Nucleus accumbens (tissue), 56 donors: Measurements from ENCODE around the gene PI4K2B.
A peak's percentile ranks its signal among the peaks of the same experiment; 100 is the strongest.
"Not testable (repeated sequence)": the region's sequence is repeated elsewhere in the genome, so short reads cannot be mapped to it uniquely, and the experiment has no call there.

Source experiments
- DNase-seq, 56 donors: peaks; one replicate each; lab custom pipeline; 2025; lab: John Stamatoyannopoulos, UW

The PI4K2B gene

GRCh38 chr4:25233737-25234389, at the start of gene PI4K2B:
TSS of gene PI4K2B (plus strand) at chr4:25234033. CDS start at chr4:25234164, 131 bp downstream.
- DNase-seq, result peak in 55 of 56 donors; percentile 5 to 89 (median 60)

GRCh38 chr4:25184056-25184455, 49.8 kb upstream of the PI4K2B start:
- DNase-seq, result no peak

- no peak for DNase-seq
Measured at GRCh38 chr4:25190407-25190806, 43.4 kb upstream of the PI4K2B start.

GRCh38 chr4:25198713-25199112, 35.1 kb upstream of the PI4K2B start:
- DNase-seq, result no peak

- no peak for DNase-seq
Measured at GRCh38 chr4:25207997-25208396, 25.8 kb upstream of the PI4K2B start.

GRCh38 chr4:25209702-25210101, 24.1 kb upstream of the PI4K2B start:
- DNase-seq, result no peak

GRCh38 chr4:25211721-25212120, 22.1 kb upstream of the PI4K2B start:
- DNase-seq, result peak in 2 of 56 donors; percentile 1

- DNase-seq, result no peak
Measured at GRCh38 chr4:25212822-25213221, 21.0 kb upstream of the PI4K2B start.

GRCh38 chr4:25213347-25213979, 20.4 kb upstream of the PI4K2B start:
- DNase-seq, result no peak

GRCh38 chr4:25214750-25215149, 19.1 kb upstream of the PI4K2B start:
- not testable (repeated sequence) for DNase-seq

- DNase-seq, result no peak
Measured at GRCh38 chr4:25215511-25215910, 18.3 kb upstream of the PI4K2B start.

GRCh38 chr4:25221377-25221776, 12.5 kb upstream of the PI4K2B start:
- no peak for DNase-seq

GRCh38 chr4:25223802-25224375, 9.9 kb upstream of the PI4K2B start:
- DNase-seq, result no peak

- no peak for DNase-seq
Measured at GRCh38 chr4:25229804-25230203, 4.0 kb upstream of the PI4K2B start.

GRCh38 chr4:25233194-25233593, 639 bp upstream of the PI4K2B start:
- DNase-seq, result no peak

GRCh38 chr4:25234390-25235370, 847 bp downstream of the PI4K2B start:
- DNase-seq, result peak in 39 of 56 donors; percentile 6 to 69 (median 32)

GRCh38 chr4:25235401-25235800, 1.6 kb downstream of the PI4K2B start:
- no peak for DNase-seq

GRCh38 chr4:25236030-25236429, 2.2 kb downstream of the PI4K2B start:
- DNase-seq, result not testable (repeated sequence)

GRCh38 chr4:25236971-25237370, 3.1 kb downstream of the PI4K2B start:
- DNase-seq, result no peak

GRCh38 chr4:25238052-25238451, 4.2 kb downstream of the PI4K2B start:
- DNase-seq, result no peak

- DNase-seq, result not testable (repeated sequence)
Measured at GRCh38 chr4:25239528-25239927, 5.7 kb downstream of the PI4K2B start.
